HG03025 (cell line): ENCODE results near the gene FSCN2.

Experiments
- ATAC-seq: cut with Tn5 transposase; IDR thresholded peaks from one replicate; pipeline ENCODE4 v1.9.1; 2021; ENCODE audit warnings: mild to moderate bottlenecking, moderate library complexity; ENCODE audit not compliant: unreplicated experiment, low FRiP score

FSCN2 gene

GRCh38 chr17:81511804-81512561, 16.2 kb upstream of the FSCN2 start:
- no peak for ATAC-seq

DNA sequence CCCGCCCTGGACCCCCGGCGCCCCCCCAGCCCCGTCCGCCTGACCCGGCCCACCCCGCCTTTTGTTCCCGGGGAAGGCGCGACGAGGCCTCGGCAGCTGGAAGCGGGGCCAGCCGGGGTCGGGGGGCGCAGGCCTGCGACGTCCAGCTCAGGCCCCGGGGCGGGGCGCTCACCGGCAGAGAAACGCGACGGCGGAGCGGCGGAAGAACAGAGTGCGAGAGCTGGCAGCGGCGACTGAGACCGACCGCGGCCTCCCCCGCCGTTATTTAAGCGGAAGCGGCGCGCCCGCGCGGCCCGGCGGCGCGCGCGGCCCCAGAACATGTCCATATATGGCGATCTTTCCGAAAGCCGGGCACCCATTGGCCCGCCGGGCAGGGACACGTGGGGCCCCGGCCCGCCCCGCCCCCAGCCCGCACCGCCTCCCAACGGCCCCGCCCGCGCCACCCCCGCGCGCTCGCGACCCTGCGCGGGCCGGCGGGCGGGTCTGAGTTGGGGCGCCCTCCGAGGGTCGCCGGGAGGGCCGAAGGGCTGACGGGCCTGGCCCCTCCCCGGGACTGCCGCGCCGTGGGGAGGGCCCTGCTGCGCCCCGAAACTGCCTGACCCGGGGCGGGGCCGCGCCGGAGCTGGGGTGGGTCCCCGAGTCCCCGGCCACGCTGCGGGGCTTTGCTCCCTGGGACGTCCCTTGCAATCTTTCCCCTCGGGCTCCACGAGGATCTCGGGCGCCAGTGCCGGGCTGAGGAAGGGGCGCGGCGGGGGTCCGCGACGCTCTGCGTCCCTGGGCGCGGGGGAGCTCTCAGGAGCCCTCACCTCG, 15.4 kb upstream of the FSCN2 start, which contains the start of gene ACTG1:
Gene ACTG1 (minus strand): TSS at position 238 of the 810 bp plus-strand sequence. CDS start 445 bp downstream, outside the sequence.
- peak; percentile 39 for ATAC-seq

DNA sequence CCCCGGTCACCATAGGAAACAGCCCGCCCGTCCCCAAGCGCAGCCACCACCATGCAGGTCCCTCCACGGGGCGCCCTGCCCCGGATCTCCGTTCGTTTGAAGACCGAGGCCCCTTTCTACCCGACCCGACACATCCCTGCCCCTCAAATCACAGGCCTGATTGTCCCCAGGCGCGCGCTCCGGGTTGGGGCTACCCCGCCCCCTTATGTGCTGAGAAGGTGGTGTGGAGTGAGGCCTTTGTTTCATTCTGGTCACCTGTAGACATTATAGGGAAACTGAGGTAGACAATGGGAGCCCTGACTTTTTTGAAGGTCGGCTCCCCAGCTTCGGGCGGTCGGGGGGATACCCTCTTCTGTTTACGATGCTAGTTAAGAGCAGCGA, 14.8 kb upstream of the FSCN2 start:
- ATAC-seq: peak; percentile 3

GRCh38 chr17:81513753-81514488, 14.3 kb upstream of the FSCN2 start:
- no peak for ATAC-seq

GRCh38 chr17:81514489-81514738, 13.8 kb upstream of the FSCN2 start:
- no peak for ATAC-seq

GRCh38 chr17:81514739-81515529, 13.2 kb upstream of the FSCN2 start:
- ATAC-seq: no peak

DNA sequence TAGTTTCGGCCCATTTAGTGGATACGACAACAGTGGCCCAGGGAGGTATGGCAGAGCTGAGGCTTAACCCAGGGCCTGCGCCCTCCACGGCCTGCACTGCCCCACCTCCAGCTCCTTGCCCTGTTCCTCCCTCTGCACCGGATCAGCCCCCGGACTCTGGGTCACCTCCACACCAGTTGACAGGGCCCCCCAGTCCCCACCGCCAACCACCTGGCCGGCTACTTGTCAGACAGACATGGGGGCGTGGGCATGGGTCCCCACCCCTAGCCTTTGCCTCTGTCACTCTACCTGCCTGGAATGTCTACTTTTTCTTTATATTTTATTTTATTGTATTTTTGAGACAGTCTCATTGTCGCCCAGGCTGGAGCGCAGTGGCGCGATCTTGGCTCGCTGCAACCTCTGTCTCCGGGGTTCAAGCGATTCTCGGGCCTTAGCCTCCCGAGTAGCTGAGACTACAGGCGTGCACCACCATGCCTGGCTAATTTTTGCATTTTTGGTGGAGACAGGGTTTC, 12.6 kb upstream of the FSCN2 start:
- ATAC-seq: no peak

DNA sequence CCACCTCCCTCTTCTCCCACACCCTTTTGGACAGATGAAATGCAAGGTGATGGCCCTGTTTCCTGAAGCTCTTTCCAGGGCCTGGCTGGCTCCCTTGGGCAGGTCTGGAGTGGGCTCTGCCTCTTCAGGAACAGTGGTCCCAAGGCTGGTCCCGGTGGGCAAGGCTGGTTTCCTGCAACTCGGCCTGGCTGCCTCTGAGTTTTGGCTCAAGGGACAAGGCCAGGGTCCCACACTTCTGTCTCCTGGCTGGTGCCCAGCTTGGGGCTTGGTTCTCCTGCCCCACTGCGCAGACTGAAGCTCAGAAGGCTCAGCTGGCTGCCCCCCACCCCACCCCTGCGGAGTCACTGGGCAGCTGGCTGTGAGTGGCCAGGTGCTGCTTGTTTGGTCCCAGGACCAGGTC, 11.7 kb upstream of the FSCN2 start:
- no peak for ATAC-seq

DNA sequence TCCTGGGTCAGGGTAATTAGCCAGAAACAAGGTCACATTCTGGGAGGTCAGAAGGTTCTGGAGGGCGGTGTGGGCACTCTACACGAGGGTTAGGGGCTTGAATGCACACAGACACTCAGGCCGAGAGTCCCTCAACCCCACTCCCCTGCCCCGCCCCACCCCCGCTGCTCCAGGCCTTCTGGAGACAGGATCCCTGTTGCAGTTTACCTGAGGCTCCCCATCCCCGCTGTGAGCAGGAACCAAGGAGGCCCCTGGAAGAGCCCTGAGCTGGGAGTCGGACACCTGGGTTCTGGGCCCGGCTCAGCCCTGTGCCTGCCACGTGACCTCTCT, 11.2 kb upstream of the FSCN2 start:
- ATAC-seq: no peak

- ATAC-seq: no peak
These were observed 10.7 kb upstream of the FSCN2 start for GRCh38 chr17:81517339-81518112.

- no peak for ATAC-seq
These were observed 9.9 kb upstream of the FSCN2 start for GRCh38 chr17:81518113-81518784.

- ATAC-seq: no peak
These were observed 9.3 kb upstream of the FSCN2 start for GRCh38 chr17:81518785-81519283.

DNA sequence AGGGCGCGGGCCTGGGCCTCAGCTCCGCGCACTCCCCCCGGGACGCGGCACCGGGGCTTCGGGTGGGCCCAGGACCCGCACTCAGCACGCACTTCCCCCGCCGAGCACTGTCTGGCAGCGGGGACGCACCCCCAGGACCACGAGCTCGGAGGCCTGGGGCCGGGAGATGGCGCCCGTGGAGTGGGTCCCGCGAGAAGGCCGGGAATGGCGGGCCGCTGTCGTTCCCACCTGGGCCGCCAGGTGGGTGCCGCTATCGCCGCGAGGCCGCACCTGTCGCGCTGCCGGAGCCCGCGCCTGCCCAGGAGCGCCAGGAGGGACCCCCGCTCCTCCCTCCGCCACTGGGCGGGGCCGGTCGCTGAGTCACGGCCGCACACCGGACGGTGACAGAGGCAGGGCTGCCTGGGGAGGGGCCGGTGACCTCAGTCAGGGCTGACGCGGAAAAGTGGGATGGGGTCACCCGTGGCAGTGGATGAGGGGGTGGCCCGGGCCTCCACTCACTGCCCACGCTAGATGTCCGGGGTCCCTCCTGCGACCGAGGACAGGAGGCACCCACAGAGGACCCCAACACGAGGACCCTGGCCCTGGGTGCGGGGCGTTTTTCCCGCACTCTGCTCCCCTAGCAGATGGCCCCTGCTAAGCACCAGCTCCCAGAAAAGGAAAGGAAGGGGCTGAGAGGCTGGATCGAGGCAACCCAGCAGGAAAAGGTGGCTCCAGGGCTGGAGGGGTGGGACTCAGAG, 8.7 kb upstream of the FSCN2 start:
- no peak for ATAC-seq

DNA sequence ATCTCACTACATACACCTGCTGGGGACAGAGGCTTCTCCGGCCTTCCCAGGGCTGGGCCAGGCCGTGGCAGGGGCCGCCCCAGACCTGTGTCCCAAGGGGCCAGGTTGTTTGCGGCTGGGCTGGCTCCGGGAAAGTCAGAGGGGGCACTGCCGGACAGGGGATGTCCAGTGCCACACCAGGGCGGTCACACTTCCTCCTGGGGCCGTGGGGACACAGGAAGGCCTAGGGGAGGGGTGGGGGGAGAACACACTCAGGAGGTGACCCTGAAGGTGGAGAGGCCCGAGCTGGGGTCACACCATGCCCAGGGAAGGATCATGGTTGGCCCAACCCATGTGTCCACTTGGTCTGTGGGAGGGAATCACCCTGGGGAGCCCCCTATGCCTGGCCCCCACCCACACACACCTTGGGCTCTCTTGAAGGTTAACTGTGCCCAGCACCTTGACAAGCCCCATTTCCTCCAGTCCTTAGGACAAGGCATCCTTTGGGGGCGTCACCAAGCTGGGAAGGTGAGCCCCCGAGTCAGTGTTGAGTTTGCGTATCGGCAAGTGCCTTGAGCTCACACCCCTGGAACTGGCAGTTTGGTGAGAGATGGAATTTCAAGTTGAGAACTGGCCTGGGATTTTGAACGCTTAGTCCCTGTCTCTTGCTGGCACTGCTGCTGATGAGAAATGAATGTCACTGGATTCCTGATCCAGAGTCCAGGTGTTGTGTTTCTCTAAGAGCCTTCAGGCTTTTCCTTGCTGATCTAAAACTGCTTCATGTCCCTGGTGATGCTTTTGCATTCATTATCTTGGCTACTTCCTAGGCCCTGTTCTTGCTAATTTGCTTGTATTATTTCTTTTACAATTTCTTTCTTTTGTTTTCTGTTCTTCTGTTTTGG, 7.9 kb upstream of the FSCN2 start:
- no peak for ATAC-seq

GRCh38 chr17:81522491-81523401, 5.4 kb upstream of the FSCN2 start:
- no peak for ATAC-seq

DNA sequence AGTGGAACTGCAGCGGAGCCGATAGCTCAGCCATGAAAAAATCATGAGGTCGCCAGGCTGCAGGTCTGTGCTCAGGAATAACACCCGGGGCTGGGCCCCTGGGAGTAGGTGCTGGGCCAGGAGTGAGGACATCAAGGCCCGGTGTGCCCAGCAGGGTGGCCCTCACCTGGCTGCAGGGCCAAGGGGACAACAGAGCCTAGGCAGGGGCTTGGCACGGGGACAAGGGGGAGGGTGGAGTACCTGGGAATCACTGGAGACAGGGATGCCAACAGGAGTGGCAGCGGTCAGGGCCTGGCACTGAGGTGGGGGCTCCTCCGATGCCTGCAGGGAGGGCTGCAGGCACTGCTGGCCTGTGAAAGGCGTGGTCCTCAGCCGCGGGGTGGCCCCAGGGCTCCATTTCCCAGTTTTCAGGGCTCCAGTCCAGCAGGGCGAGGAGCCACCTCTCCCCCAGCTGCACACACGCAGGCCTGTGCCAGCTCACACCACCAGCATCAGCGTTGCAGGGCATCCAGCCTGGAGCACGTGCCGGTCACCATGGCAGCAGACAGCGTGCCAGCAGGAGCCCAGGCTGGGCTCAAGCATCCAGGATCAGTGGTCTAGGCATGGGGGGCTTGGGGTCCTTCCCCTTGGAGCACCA, 4.7 kb upstream of the FSCN2 start:
- no peak for ATAC-seq
